ENCODE measurements around the gene ZFAND2A. TPM values are rescaled to one million over a fixed set of nuclear protein-coding genes. Genes with fewer than 3 reads are reported as not detected.
"Not testable (repeated sequence)": the region's sequence is repeated elsewhere in the genome, so short reads cannot be mapped to it uniquely, and the experiment has no call there.

Gene ZFAND2A
- total RNA-seq, 4 donors from 2014 or later = 27.5 to 57.0 (median 37.4) TPM

DNA sequence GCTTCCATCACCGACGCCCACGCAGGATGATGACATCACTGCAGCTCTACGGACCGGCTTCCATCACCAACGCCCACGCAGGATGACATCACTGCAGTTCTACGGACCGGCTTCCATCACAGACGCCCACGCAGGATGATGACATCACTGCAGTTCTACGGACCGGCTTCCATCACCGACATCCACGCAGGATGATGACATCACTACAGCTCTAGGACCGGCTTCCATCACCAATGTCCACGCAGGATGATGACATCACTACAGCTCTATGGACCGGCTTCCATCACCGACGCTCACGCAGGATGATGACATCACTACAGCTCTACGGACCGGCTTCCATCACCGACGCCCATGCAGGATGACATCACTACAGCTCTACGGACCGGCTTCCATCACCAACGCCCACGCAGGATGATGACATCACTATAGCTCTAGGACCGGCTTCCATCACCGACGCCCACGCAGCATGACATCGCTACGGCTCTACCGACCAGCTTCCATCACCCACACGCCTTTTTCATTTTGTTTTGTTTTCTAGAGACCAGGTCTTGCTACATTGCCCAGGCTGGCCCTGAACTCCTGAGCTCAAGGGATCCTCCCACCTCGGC, 42.6 kb downstream of the ZFAND2A start:
- Histone ChIP-seq H3K9me3 (no peaks in the 10 kb centered on the region), H3K4me1 (peaks cover 10 to 15% of the 10 kb centered on the region in 2 donors), H3K27me3 (no peaks in the 10 kb centered on the region), H3K4me3 (replicated peaks in 1 of 3) (no peak overlapping the region), H3K36me3 (no peaks in the 10 kb centered on the region), H3K27ac (no peak overlapping the region)
- intact Hi-C loops (cut with DNase I) = no loop called here
- 95 to 97% methylated on average over 38 of the region's 38 CpGs for WGBS, 2 donors
- no peak for DNase-seq
- TF ChIP-seq, protein P1, sequence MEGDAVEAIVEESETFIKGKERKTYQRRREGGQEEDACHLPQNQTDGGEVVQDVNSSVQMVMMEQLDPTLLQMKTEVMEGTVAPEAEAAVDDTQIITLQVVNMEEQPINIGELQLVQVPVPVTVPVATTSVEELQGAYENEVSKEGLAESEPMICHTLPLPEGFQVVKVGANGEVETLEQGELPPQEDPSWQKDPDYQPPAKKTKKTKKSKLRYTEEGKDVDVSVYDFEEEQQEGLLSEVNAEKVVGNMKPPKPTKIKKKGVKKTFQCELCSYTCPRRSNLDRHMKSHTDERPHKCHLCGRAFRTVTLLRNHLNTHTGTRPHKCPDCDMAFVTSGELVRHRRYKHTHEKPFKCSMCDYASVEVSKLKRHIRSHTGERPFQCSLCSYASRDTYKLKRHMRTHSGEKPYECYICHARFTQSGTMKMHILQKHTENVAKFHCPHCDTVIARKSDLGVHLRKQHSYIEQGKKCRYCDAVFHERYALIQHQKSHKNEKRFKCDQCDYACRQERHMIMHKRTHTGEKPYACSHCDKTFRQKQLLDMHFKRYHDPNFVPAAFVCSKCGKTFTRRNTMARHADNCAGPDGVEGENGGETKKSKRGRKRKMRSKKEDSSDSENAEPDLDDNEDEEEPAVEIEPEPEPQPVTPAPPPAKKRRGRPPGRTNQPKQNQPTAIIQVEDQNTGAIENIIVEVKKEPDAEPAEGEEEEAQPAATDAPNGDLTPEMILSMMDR (IDR thresholded peaks at IDR 0.05) = no peak
- no peak for TF ChIP-seq POLR2A (IDR thresholded peaks at IDR 0.05)

DNA sequence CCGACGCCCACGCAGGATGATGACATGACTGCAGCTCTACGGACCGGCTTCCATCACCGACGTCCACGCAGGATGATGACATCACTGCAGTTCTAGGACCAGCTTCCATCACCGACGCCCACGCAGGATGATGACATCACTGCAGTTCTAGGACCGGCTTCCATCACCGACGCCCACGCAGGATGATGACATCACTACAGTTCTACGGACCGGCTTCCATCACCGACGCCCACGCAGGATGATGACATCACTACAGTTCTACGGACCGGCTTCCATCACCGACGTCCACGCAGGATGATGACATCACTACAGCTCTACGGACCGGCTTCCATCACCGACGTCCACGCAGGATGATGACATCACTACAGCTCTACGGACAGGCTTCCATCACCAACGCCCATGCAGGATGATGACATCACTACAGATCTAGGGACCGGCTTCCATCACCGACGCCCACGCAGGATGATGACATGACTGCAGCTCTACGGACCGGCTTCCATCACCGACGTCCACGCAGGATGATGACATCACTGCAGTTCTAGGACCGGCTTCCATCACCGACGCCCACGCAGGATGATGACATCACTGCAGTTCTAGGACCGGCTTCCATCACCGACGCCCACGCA, 43.5 kb downstream of the ZFAND2A start:
- DNase-seq, H3K27ac ChIP-seq: not testable (repeated sequence)

DNA sequence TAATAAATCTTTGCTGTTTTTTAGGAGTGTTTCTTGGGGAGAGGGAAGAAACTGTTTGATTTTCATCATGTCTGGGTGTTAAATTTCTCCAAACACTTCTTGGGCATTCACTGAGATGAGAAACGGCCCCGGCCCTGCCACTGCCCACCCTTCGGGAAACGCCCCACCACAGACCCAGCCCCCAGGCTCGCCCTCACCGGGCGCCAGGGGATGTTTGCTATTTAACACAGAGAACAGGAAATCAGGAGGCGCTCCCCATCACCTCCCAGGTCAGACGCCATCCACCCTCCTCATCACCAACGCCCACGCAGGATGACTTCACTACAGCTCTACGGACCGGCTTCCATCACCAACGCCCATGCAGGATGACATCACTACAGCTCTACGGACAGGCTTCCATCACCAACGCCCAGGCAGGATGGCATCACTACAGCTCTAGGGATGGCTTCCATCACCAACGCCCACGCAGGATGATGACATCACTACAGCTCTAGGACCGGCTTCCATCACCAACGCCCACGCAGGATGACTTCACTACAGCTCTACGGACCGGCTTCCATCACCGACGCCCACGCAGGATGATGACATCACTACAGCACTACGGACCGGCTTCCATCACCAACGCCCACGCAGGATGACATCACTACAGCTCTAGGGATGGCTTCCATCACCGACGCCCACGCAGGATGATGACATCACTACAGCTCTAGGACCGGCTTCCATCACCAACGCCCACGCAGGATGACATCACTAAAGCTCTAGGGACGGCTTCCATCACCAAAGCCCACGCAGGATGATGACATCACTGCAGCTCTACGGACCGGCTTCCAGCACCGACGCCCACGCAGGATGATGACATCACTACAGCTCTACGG, 44.6 kb downstream of the ZFAND2A start:
- 92 to 94% methylated on average over 42 to 44 of the region's 44 CpGs for WGBS, 2 donors
- H3K4me1 ChIP-seq; DNase-seq; H3K27me3 ChIP-seq; H3K9me3 ChIP-seq; H3K27ac ChIP-seq; H3K36me3 ChIP-seq; H3K4me3 ChIP-seq (replicated peaks in 1 of 3); intact Hi-C loops (cut with DNase I): not testable (repeated sequence)

More for the DNA sequence above, 43.5 kb downstream of the ZFAND2A start:
- H3K4me1 ChIP-seq; H3K36me3 ChIP-seq; H3K27me3 ChIP-seq; H3K9me3 ChIP-seq; intact Hi-C loops (cut with DNase I); H3K4me3 ChIP-seq (replicated peaks in 1 of 3): not testable (repeated sequence)
- WGBS, 2 donors = 93 to 95% methylated on average over 38 to 49 of the region's 49 CpGs

DNA sequence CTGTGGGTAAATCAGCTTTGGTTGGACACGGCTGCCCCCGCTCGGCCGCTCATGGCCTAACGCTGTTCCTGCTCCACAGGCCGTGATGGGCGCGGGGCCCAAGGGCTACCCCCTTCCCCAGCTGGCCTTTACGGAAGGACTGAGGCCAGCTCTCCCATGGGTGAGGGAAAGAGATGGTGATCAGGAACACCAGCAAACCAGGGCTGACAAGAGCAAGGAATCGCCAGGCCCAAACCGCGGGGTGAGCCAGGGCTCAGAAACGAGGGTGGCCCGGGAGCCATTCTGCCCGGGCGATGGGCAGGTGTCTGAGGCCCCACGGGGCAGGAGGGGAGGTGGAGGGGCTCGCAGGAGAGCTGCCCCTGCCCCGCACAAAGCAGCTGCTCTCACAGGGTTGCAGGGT, 45.5 kb downstream of the ZFAND2A start:
- DNase-seq = no peak
- Histone ChIP-seq H3K4me1 (peaks cover 0 to 6% of the 10 kb centered on the region in 2 donors), H3K27me3 (no peaks in the 10 kb centered on the region), H3K36me3 (peaks cover 0 to 3% of the 10 kb centered on the region in 2 donors), H3K4me3 (replicated peaks in 1 of 3) (no peak overlapping the region), H3K9me3 (no peaks in the 10 kb centered on the region), H3K27ac (no peak overlapping the region)
- intact Hi-C loops (cut with DNase I) = no loop called here
- 80 to 89% methylated on average over 10 to 18 of the region's 19 CpGs for WGBS, 2 donors
- TF ChIP-seq POLR2A (IDR thresholded peaks at IDR 0.05) = no peak
- TF ChIP-seq, protein P1 (IDR thresholded peaks at IDR 0.05) = no peak

DNA sequence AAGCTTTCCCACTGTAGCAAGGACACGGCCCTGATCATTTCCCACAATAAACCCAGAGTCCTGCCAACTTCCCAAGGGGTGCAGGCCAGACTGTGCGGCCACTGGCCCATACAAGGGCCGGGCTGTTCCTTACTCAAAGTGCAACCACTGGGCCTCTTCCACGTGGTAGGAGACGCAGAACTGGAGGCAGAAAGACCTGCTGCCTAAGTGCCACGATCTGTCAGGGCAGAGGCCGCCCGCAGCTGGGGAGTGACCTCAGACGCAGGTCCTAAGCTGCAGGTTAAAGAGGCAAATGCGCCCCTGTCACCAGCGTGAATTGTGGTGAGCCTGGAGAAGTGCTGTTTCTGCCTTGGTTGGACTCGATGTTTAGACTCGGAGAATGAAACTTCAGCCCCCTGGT, 45.9 kb downstream of the ZFAND2A start:
- TF ChIP-seq, protein P1 (IDR thresholded peaks at IDR 0.05) = no peak
- no peak for TF ChIP-seq POLR2A (IDR thresholded peaks at IDR 0.05)
- Histone ChIP-seq H3K9me3 (no peaks in the 10 kb centered on the region), H3K36me3 (peaks cover 0 to 3% of the 10 kb centered on the region in 2 donors), H3K27me3 (no peaks in the 10 kb centered on the region), H3K4me1 (peaks cover 0 to 6% of the 10 kb centered on the region in 2 donors), H3K27ac (no peak overlapping the region), H3K4me3 (replicated peaks in 1 of 3) (no peak overlapping the region)
- WGBS, 2 donors = 91 to 96% methylated on average over 9 to 12 of the region's 13 CpGs
- DNase-seq = no peak
- intact Hi-C loops (cut with DNase I) = no loop called here

DNA sequence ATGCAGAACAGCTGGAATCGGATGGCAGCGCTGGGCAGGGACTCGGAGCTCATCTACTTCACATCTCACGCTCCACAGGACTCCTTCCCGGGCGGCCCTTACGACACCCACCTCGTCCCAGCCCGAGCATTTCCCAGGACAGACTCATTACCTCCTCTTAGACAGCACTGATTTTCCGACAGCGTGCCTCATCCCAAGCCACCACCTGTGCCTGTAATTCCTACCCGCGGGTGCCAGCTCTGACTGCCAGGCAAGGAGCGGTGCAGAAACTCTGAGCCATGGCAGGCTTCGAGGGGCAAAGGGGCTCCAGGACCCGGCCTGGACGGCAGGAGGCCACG, 46.5 kb downstream of the ZFAND2A start:
- WGBS, 2 donors = 84 to 89% methylated on average over 15 to 18 of the region's 18 CpGs
- intact Hi-C loops (cut with DNase I) = no loop called here
- DNase-seq = no peak
- H3K27ac ChIP-seq = no peak overlapping the region
- H3K27me3 ChIP-seq = no peaks in the 10 kb centered on the region
- H3K9me3 ChIP-seq = no peaks in the 10 kb centered on the region
- TF ChIP-seq, protein P1 (IDR thresholded peaks at IDR 0.05) = no peak
- TF ChIP-seq POLR2A (IDR thresholded peaks at IDR 0.05) = no peak
- H3K36me3 ChIP-seq = peaks cover 0 to 3% of the 10 kb centered on the region in 2 donors
- H3K4me3 ChIP-seq (replicated peaks in 1 of 3) = no peak overlapping the region
- H3K4me1 ChIP-seq = peaks cover under 1 to 8% of the 10 kb centered on the region in 2 donors

All from thyroid gland (tissue), 4 donors.